ENCODE data around the gene ZNF212. TPM values are rescaled to one million over a fixed set of nuclear protein-coding genes. Genes with fewer than 3 reads are reported as not detected.

ZNF212 gene
- total and polyA plus RNA-seq, 2 donors (not counting 3 experiments of a cell fraction or from before 2014, with no cell fraction given), result 3.6 to 9.0 TPM

DNA sequence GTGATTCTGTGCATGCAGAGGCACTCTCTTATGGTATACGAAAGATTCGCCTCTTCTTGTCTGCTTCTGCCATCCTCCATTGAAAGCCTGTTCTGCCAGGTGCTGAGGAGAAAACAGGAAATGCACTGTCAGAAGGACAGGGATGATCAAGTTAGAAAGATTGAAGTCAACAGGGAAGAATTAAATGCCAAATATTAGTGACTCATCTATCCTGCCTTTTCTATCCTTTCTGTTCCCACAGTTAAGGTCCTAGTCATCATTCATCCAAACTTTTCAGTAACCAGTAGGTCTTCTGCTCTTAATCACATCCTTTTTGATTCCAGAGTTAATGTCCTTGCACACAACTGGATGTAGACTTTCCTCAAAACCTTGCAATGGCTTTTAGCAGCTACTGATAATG is 17.7 kb downstream of the ZNF212 start:
- DNase-seq (ENCODE audit: low read depth, low spot score), result no peak
- dilution Hi-C loops (cut with MboI; ENCODE audit: extremely low pct_ligation_motif_present, low sequenced_read_pairs) (no loop called here), intact Hi-C loops (cut with micrococcal nuclease) (no loop called here)
- H3K79me2 ChIP-seq (ENCODE audit: control insufficient read depth, insufficient read depth, low read length), result no peaks in the 10 kb centered on the region
- H3K27me3 ChIP-seq (ENCODE audit: control insufficient read depth in 2 of 2, insufficient read depth in 2 of 2, low read length in 2 of 2), result no peaks in the 10 kb centered on the region
- BruUV-seq (replicated peaks), result no TSS peak
- ChIA-PET POLR2A (no interaction called here), CTCF (no interaction called here)
- no peak overlapping the region for H3K4me3 ChIP-seq (replicated peaks in 1 of 3; ENCODE audit: insufficient read depth in 1 of 3, low read depth in 1 of 3, low read length in 3 of 3)
- H2AFZ ChIP-seq (ENCODE audit: low read depth, low read length), result no peak overlapping the region
- H3K4me1 ChIP-seq (ENCODE audit: control insufficient read depth, extremely low read depth, insufficient read depth, low read length), result peaks cover 3% of the 10 kb centered on the region
- no peak overlapping the region for H3K9ac ChIP-seq (replicated peaks; ENCODE audit: extremely low read depth, insufficient read depth, low read length)
- no peaks in the 10 kb centered on the region for H3K9me3 ChIP-seq (replicated peaks; ENCODE audit: control insufficient read depth, insufficient read depth, low read length)
- no peaks in the 10 kb centered on the region for H3K9me1 ChIP-seq (replicated peaks; ENCODE audit: control insufficient read depth, extremely low read depth, insufficient read depth, low read length)
- TF ChIP-seq FOS (IDR thresholded peaks at IDR 0.05; ENCODE audit: borderline replicate concordance, insufficient read depth, low read length), result peak; percentile 54
- TF ChIP-seq, protein P1, sequence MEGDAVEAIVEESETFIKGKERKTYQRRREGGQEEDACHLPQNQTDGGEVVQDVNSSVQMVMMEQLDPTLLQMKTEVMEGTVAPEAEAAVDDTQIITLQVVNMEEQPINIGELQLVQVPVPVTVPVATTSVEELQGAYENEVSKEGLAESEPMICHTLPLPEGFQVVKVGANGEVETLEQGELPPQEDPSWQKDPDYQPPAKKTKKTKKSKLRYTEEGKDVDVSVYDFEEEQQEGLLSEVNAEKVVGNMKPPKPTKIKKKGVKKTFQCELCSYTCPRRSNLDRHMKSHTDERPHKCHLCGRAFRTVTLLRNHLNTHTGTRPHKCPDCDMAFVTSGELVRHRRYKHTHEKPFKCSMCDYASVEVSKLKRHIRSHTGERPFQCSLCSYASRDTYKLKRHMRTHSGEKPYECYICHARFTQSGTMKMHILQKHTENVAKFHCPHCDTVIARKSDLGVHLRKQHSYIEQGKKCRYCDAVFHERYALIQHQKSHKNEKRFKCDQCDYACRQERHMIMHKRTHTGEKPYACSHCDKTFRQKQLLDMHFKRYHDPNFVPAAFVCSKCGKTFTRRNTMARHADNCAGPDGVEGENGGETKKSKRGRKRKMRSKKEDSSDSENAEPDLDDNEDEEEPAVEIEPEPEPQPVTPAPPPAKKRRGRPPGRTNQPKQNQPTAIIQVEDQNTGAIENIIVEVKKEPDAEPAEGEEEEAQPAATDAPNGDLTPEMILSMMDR (IDR thresholded peaks at IDR 0.05; ENCODE audit: extremely low read depth in 1 of 2, insufficient read depth in 1 of 2, low read depth in 1 of 2, low read length in 2 of 2), result no peak
- peak; percentile 63 for FAIRE-seq
- H3K4me2 ChIP-seq (ENCODE audit: insufficient read depth, low read length), result no peak overlapping the region
- H4K20me1 ChIP-seq (replicated peaks; ENCODE audit: control insufficient read depth, extremely low read depth, insufficient read depth, low read length), result no peaks in the 10 kb centered on the region
- peaks cover 4 to 25% of the 10 kb centered on the region in 2 experiments for H3K36me3 ChIP-seq (ENCODE audit: control insufficient read depth in 2 of 2, extremely low read depth in 1 of 2, insufficient read depth in 2 of 2, low read length in 2 of 2)
- no peak overlapping the region for H3K27ac ChIP-seq (ENCODE audit: insufficient read depth, low read depth, low read length)

DNA sequence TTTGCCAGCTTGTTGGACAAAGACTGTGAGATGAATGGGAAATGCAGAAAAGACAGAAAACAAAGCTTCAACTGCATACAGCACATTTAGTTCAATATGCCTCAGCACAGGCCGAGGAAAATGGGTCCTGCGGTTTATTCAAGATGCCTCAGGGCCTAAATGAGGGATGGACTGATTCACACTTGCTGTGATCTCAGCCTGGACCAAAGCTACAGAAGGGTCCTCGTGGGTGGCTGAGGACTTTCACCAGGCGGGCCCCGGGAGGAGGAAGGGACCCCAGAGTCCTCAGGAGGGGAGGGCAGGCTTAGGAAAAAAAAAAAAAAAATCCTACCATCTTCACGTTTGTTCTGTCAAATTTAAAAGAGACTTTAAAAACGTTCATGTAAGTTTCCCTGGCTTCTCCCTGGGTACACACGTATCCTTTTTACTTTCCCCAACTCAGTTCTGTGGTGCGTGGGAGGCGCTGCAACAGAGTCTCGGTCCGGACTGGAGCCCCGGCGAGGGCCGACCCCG is 21.9 kb downstream of the ZNF212 start:
- FAIRE-seq (peak; percentile 72), DNase-seq (ENCODE audit: low read depth, low spot score) (no peak)
- Histone ChIP-seq H3K9me3 (replicated peaks; ENCODE audit: control insufficient read depth, insufficient read depth, low read length) (no peaks in the 10 kb centered on the region), H3K4me3 (replicated peaks in 1 of 3; ENCODE audit: insufficient read depth in 1 of 3, low read depth in 1 of 3, low read length in 3 of 3) (peak overlapping the region; percentile 19 to 61 (median 44)), H3K36me3 (ENCODE audit: control insufficient read depth in 2 of 2, extremely low read depth in 1 of 2, insufficient read depth in 2 of 2, low read length in 2 of 2) (peaks cover 0 to 4% of the 10 kb centered on the region in 2 experiments), H3K9ac (replicated peaks; ENCODE audit: extremely low read depth, insufficient read depth, low read length) (peak overlapping the region; percentile 49), H3K4me2 (ENCODE audit: insufficient read depth, low read length) (peak overlapping the region; percentile 79), H3K27ac (ENCODE audit: insufficient read depth, low read depth, low read length) (peak overlapping the region; percentile 20), H3K9me1 (replicated peaks; ENCODE audit: control insufficient read depth, extremely low read depth, insufficient read depth, low read length) (no peaks in the 10 kb centered on the region), H2AFZ (ENCODE audit: low read depth, low read length) (peak overlapping the region; percentile 95), H3K79me2 (ENCODE audit: control insufficient read depth, insufficient read depth, low read length) (no peaks in the 10 kb centered on the region), H3K4me1 (ENCODE audit: control insufficient read depth, extremely low read depth, insufficient read depth, low read length) (peaks cover 3% of the 10 kb centered on the region), H3K27me3 (ENCODE audit: control insufficient read depth in 2 of 2, insufficient read depth in 2 of 2, low read length in 2 of 2) (no peaks in the 10 kb centered on the region), H4K20me1 (replicated peaks; ENCODE audit: control insufficient read depth, extremely low read depth, insufficient read depth, low read length) (no peaks in the 10 kb centered on the region)
- dilution Hi-C loops (cut with MboI; ENCODE audit: extremely low pct_ligation_motif_present, low sequenced_read_pairs), result no loop called here
- ChIA-PET POLR2A (interaction anchor here (0.5 to 0.9 kb wide), 4 partner anchors 14 to 173 kb away, joined by 4 to 11 read pairs (median 7); no protein-coding TSS in a partner anchor), CTCF (interaction anchor here (0.6 to 2.2 kb wide), 26 partner anchors 9 to 364 kb away, joined by 3 to 19 read pairs (median 5); partner anchors contain the start of genes ZNF282, ZNF398 and ZNF777)
- TF ChIP-seq FOS (IDR thresholded peaks at IDR 0.05; ENCODE audit: borderline replicate concordance, insufficient read depth, low read length) (no peak), EZH2 (IDR thresholded peaks at IDR 0.05; ENCODE audit: borderline replicate concordance, low read depth, low read length, severe bottlenecking) (no peak), POLR2A (IDR thresholded peaks at IDR 0.05; ENCODE audit: low read depth, low read length) (no peak), GATA2 (IDR thresholded peaks at IDR 0.05; ENCODE audit: insufficient read depth, insufficient read length, low read depth, low read length) (no peak), POLR2AphosphoS5 (IDR thresholded peaks at IDR 0.05; ENCODE audit: insufficient read depth, low read depth, low read length) (no peak), JUN (IDR thresholded peaks at IDR 0.05; ENCODE audit: borderline replicate concordance, insufficient read depth, insufficient read length, low read depth) (no peak), MYC (IDR thresholded peaks at IDR 0.05; ENCODE audit: low read depth, low read length) (no peak)
- TF ChIP-seq, protein P1 (IDR thresholded peaks at IDR 0.05; ENCODE audit: extremely low read depth in 1 of 2, insufficient read depth in 1 of 2, low read depth in 1 of 2, low read length in 2 of 2), result no peak
- TF ChIP-seq, protein P2, sequence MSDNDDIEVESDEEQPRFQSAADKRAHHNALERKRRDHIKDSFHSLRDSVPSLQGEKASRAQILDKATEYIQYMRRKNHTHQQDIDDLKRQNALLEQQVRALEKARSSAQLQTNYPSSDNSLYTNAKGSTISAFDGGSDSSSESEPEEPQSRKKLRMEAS (IDR thresholded peaks at IDR 0.05; ENCODE audit: insufficient read depth, insufficient read length), result no peak
- TSS peak; percentile 62 for BruUV-seq (replicated peaks)
- intact Hi-C loops (cut with micrococcal nuclease), result loop anchor here (1.0 to 5.0 kb wide), 2 partner anchors 22 to 456 kb away; partner anchors contain the start of gene ZNF212
